K562 (cell line): ENCODE results near the gene CYP26A1. TPM values are rescaled to one million over a fixed set of nuclear protein-coding genes. Genes with fewer than 3 reads are reported as not detected.
A peak's percentile ranks its signal among the peaks of the same experiment; 100 is the strongest.

ENCODE experiments used
- CTCF ChIP-seq, 3 experiments: IDR thresholded peaks in 2 of 3; conservative IDR thresholded peaks in 1 of 3; 2 replicates each; pipeline ENCODE4 v1.5.1; 2011 to 2012; ENCODE audit warnings: low read length in 3 of 3, mild to moderate bottlenecking in 3 of 3, control low read depth in 2 of 3, improper control_type of control experiment in 1 of 3, inconsistent platforms in 1 of 3, low read depth in 1 of 3, mixed read lengths in 1 of 3, moderate library complexity in 1 of 3; ENCODE audit not compliant: insufficient read depth in 2 of 3
- KDM1A ChIP-seq, 2 experiments: fragments of 450-650 bp; IDR thresholded peaks; 2 replicates each; pipeline ENCODE4 v1.6.1; 2016; ENCODE audit warnings: mild to moderate bottlenecking in 2 of 2
- KDM2B ChIP-seq: fragments of 250-450 bp; sonication (Bioruptor Pico); IDR thresholded peaks from 2 replicates; pipeline ENCODE4 v1.8.0; 2021; ENCODE audit warnings: mild to moderate bottlenecking, moderate library complexity
- RAD21 ChIP-seq, 2 experiments: fragments of 250-450 bp in 1 of 2; fragments of 450-650 bp in 1 of 2; sonication (Bioruptor Pico) in 1 of 2; formaldehyde crosslinking in 1 of 2; IDR thresholded peaks in 1 of 2; conservative IDR thresholded peaks in 1 of 2; 2 replicates each; pipeline versions ENCODE4 v1.4.0 to v1.8.0; 2020 to 2022; ENCODE audit warnings: mild to moderate bottlenecking in 2 of 2, moderate library complexity in 1 of 2
- RBM17 ChIP-seq: fragments of 200-400 bp; formaldehyde crosslinking; IDR thresholded peaks from 2 replicates; pipeline ENCODE4 v1.6.1; 2017; ENCODE audit warnings: low read depth, mild to moderate bottlenecking, low read length, borderline replicate concordance
- RREB1 ChIP-seq: fragments of 250-450 bp; sonication (Bioruptor Pico); IDR thresholded peaks from 2 replicates; pipeline ENCODE4 v1.4.0; 2020
- ZNF609 ChIP-seq: sonication (generic); formaldehyde crosslinking; IDR thresholded peaks from 2 replicates; pipeline ENCODE4 v1.8.1; 2023; ENCODE audit warnings: missing genetic modification reagents, mild to moderate bottlenecking, borderline replicate concordance
- polyA plus RNA-seq, 8 experiments: library from polyadenylated mRNA; depleted of rRNA in 4 of 8; stranded (reverse) in 5 of 8; unstranded in 3 of 8; fragments of >200 nt; fragmentation: Nextera tagmentation in 2 of 8; fragmentation: Illumina TruSeq in 1 of 8; extraction: Ambion mirVana in 2 of 8; extraction: Trizol in 1 of 8; gene quantifications; 2 replicates each; pipeline versions ENCODE4 v1.2.1 to v1.2.3, GENCODE V29; 2011 to 2014; ENCODE audit warnings: inconsistent platforms in 1 of 8, missing spikeins in 1 of 8
- total RNA-seq, 7 experiments: library from RNA; depleted of rRNA in 6 of 7; stranded (reverse); fragments of >200 nt in 6 of 7; fragmentation: Illumina TruSeq in 2 of 7; extraction: Trizol in 2 of 7; gene quantifications; 2 replicates each; pipeline versions ENCODE4 v1.2.1 to v1.2.3, GENCODE V29; 2011 to 2021; ENCODE audit warnings: low replicate concordance in 1 of 7
- TF ChIP-seq, protein P1 (sequence below): fragments of 250-450 bp; sonication (Bioruptor Pico); IDR thresholded peaks from 2 replicates; pipeline ENCODE4 v1.5.0; 2021; ENCODE audit warnings: mild to moderate bottlenecking, borderline replicate concordance

The CYP26A1 gene
- total and polyA plus RNA-seq, 9 of the 15 experiments (the other 6 are each of a cell fraction or from before 2014, with no cell fraction given), result 0.11 to 5.1 (median 1.6) TPM

DNA sequence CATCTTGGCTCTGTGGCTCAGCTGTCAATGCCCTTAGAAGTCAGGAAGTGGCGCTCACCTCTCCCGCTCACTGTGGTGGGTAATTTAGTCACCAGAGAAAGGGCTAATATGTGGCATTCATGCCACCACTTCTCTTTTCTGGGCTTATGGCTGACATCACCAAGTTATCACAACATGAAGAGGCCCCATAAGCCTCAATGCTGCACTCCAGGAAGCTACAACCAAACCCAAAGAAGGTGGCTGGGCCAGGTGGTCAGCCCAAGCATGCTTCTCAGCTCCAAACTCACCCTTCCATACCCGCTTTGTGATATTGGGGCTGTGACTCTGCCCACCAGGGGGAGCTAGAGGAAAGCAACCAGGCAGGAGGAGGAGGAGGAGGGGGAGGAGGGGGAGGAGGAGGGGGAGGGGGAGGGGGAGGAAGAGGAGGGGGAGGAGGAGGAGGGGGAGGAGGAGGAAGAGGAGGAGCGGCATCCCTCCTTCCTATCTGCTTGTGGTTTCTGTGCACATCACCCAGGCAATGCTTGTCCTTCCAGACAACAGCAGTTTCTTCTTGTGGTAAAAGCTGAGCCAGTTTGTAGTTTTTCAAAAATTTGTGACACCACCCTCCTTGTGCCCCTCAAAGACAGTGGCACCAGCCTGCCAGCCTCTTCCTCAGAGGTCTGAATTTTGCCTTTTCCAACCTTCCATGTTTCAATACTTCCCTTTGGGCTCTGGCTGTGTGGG, 42.1 kb downstream of the CYP26A1 start (continued):
- TF ChIP-seq RREB1 (CRISPR knock-in tag), result no peak
- TF ChIP-seq, protein P1, sequence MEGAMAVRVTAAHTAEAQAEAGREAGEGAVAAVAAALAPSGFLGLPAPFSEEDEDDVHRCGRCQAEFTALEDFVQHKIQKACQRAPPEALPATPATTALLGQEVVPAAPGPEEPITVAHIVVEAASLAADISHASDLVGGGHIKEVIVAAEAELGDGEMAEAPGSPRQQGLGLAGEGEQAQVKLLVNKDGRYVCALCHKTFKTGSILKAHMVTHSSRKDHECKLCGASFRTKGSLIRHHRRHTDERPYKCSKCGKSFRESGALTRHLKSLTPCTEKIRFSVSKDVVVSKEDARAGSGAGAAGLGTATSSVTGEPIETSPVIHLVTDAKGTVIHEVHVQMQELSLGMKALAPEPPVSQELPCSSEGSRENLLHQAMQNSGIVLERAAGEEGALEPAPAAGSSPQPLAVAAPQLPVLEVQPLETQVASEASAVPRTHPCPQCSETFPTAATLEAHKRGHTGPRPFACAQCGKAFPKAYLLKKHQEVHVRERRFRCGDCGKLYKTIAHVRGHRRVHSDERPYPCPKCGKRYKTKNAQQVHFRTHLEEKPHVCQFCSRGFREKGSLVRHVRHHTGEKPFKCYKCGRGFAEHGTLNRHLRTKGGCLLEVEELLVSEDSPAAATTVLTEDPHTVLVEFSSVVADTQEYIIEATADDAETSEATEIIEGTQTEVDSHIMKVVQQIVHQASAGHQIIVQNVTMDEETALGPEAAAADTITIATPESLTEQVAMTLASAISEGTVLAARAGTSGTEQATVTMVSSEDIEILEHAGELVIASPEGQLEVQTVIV (CRISPR knock-in tag), result no peak
- TF ChIP-seq KDM1A (IDR thresholded peaks at IDR 0.05), result peak in 1 of 2 experiments; percentile 30; a peak in 1 of 4 replicates
- TF ChIP-seq KDM2B, result no peak
- no peak for TF ChIP-seq ZNF609
- no peak for TF ChIP-seq RBM17
- TF ChIP-seq CTCF (IDR thresholded peaks at IDR 0.05 in 2 of 3, conservative IDR thresholded peaks at IDR 0.05 in 1 of 3; ENCODE audit: insufficient read depth in 2 of 3, low read depth in 1 of 3, low read length in 3 of 3), result peak; percentile 42 to 69 (median 60); a peak in 5 of 6 replicates
- TF ChIP-seq RAD21 (CRISPR knock-in tag; conservative IDR thresholded peaks at IDR 0.05 in 1 of 2, IDR thresholded peaks at IDR 0.05 in 1 of 2), result peak in 1 of 2 experiments; percentile 55; a peak in 2 of 4 replicates
